Ishikawa (cell line): Measurements from ENCODE around the gene EDEM1.

Experiments
- CEBPB ChIP-seq: IDR thresholded peaks from 2 replicates; pipeline ENCODE4 v1.6.1; 2012
- CREB1 ChIP-seq: IDR thresholded peaks from 2 replicates; pipeline ENCODE4 v1.6.1; 2012; ENCODE audit warnings: low read depth
- MAX ChIP-seq: IDR thresholded peaks from 2 replicates; pipeline ENCODE4 v1.6.1; 2012
- RAD21 ChIP-seq: IDR thresholded peaks from 2 replicates; pipeline ENCODE4 v1.6.1; 2012; ENCODE audit warnings: low read depth
- REST ChIP-seq: IDR thresholded peaks from 2 replicates; pipeline ENCODE4 v1.6.1; 2012; ENCODE audit warnings: low read depth, mild to moderate bottlenecking
- TCF12 ChIP-seq: IDR thresholded peaks from 2 replicates; pipeline ENCODE4 v1.6.1; 2012; ENCODE audit warnings: low read depth

GRCh38 chr3:5252131-5252530, 64.6 kb downstream of the EDEM1 start:
- TF ChIP-seq TCF12 (no peak), RAD21 (no peak), REST (no peak), CREB1 (no peak), CEBPB (no peak), MAX (no peak)
